Glutamatergic neuron (in vitro differentiated cells): ENCODE results near the gene SEC22A. TPM values are rescaled to one million over a fixed set of nuclear protein-coding genes. Genes with fewer than 3 reads are reported as not detected.

Experiments used
- DNase-seq: peaks from one replicate; pipeline ENCODE4 v3.0.0; 2022
- H3K27ac Mint-ChIP-seq: one replicate; pipeline ENCODE4 v1.8.0; 2020; ENCODE audit warnings: mild to moderate bottlenecking, mixed read lengths, inconsistent platforms; ENCODE audit not compliant: unreplicated experiment
- H3K27me3 Mint-ChIP-seq: one replicate; pipeline ENCODE4 v1.8.0; 2020; ENCODE audit warnings: mild to moderate bottlenecking, moderate library complexity, mixed read lengths, inconsistent platforms; ENCODE audit not compliant: unreplicated experiment
- H3K36me3 Mint-ChIP-seq: one replicate; pipeline ENCODE4 v1.8.0; 2020; ENCODE audit warnings: mild to moderate bottlenecking, mixed read lengths, inconsistent platforms; ENCODE audit not compliant: unreplicated experiment
- H3K4me1 Mint-ChIP-seq: one replicate; pipeline ENCODE4 v1.8.0; 2020; ENCODE audit warnings: mild to moderate bottlenecking, low read depth, mixed read lengths, inconsistent platforms; ENCODE audit not compliant: unreplicated experiment
- H3K4me3 Mint-ChIP-seq: one replicate; pipeline ENCODE4 v1.8.0; 2020; ENCODE audit warnings: mild to moderate bottlenecking, mixed read lengths, inconsistent platforms; ENCODE audit not compliant: unreplicated experiment
- H3K9me3 Mint-ChIP-seq: one replicate; pipeline ENCODE4 v1.8.0; 2020; ENCODE audit warnings: mild to moderate bottlenecking, moderate library complexity, mixed read lengths, inconsistent platforms; ENCODE audit not compliant: unreplicated experiment
- CTCF ChIP-seq: fragments of 200-600 bp; sonication (generic); IDR thresholded peaks from one replicate; pipeline ENCODE4 v1.5.0; 2021; ENCODE audit not compliant: partially characterized antibody, unreplicated experiment
- total RNA-seq: library from RNA; stranded (reverse); fragmentation: NEBNext Ultra II Directional; extraction: Animal tissue kit (Norgen Biotek cat#: 25700); gene quantifications from one replicate; pipeline ENCODE4 v1.2.1, GENCODE V29; 2021; ENCODE audit not compliant: unreplicated experiment

Gene SEC22A
- total RNA-seq, 1 donor from 2014 or later, result 14.6 TPM

GRCh38 chr3:123271466-123272159 lies 69.9 kb downstream of the SEC22A start:
- H3K9me3 Mint-ChIP-seq, result no peaks in the 10 kb centered on the region
- H3K36me3 Mint-ChIP-seq, result peaks cover 6% of the 10 kb centered on the region
- H3K27ac Mint-ChIP-seq, result no peak overlapping the region
- DNase-seq, result no peak
- H3K27me3 Mint-ChIP-seq, result no peaks in the 10 kb centered on the region
- no peak overlapping the region for H3K4me3 Mint-ChIP-seq
- peaks cover 4% of the 10 kb centered on the region for H3K4me1 Mint-ChIP-seq
- TF ChIP-seq CTCF, result no peak

- Mint-ChIP-seq H3K4me1 (peaks cover 11% of the 10 kb centered on the region), H3K27ac (no peak overlapping the region), H3K9me3 (no peaks in the 10 kb centered on the region), H3K36me3 (no peaks in the 10 kb centered on the region), H3K27me3 (peaks cover 1% of the 10 kb centered on the region), H3K4me3 (no peak overlapping the region)
- no peak for TF ChIP-seq CTCF
- no peak for DNase-seq
Observed at GRCh38 chr3:123272547-123272946, 70.8 kb downstream of the SEC22A start.

GRCh38 chr3:123275691-123276090 lies 73.9 kb downstream of the SEC22A start:
- H3K36me3 Mint-ChIP-seq, result no peaks in the 10 kb centered on the region
- H3K9me3 Mint-ChIP-seq, result no peaks in the 10 kb centered on the region
- no peak for TF ChIP-seq CTCF
- no peak overlapping the region for H3K27ac Mint-ChIP-seq
- no peak for DNase-seq
- no peak overlapping the region for H3K4me3 Mint-ChIP-seq
- H3K27me3 Mint-ChIP-seq, result peaks cover 3% of the 10 kb centered on the region
- H3K4me1 Mint-ChIP-seq, result peaks cover 11% of the 10 kb centered on the region

- no peak for TF ChIP-seq CTCF
- Mint-ChIP-seq H3K27ac (no peak overlapping the region), H3K36me3 (no peaks in the 10 kb centered on the region), H3K4me1 (peaks cover 11% of the 10 kb centered on the region), H3K27me3 (peaks cover 3% of the 10 kb centered on the region), H3K9me3 (no peaks in the 10 kb centered on the region), H3K4me3 (no peak overlapping the region)
- no peak for DNase-seq
Observed at GRCh38 chr3:123276346-123277006, 74.7 kb downstream of the SEC22A start.

- TF ChIP-seq CTCF, result no peak
- no peak overlapping the region for H3K27ac Mint-ChIP-seq
- peaks cover 3% of the 10 kb centered on the region for H3K27me3 Mint-ChIP-seq
- DNase-seq, result no peak
- no peak overlapping the region for H3K4me3 Mint-ChIP-seq
- peaks cover 11% of the 10 kb centered on the region for H3K4me1 Mint-ChIP-seq
- no peaks in the 10 kb centered on the region for H3K9me3 Mint-ChIP-seq
- no peaks in the 10 kb centered on the region for H3K36me3 Mint-ChIP-seq
Observed at GRCh38 chr3:123277106-123277505, 75.4 kb downstream of the SEC22A start.
